Astrocyte (in vitro differentiated cells and primary cell): Measurements from ENCODE around the gene PAH.

Source experiments
- EZH2 ChIP-seq: IDR thresholded peaks from 2 replicates; pipeline ENCODE4 v1.6.1; 2012; ENCODE audit warnings: mild to moderate bottlenecking, low read length, inconsistent platforms; ENCODE audit not compliant: insufficient read depth
- TF ChIP-seq, protein P1 (sequence below): IDR thresholded peaks from 2 replicates; pipeline ENCODE4 v1.5.1; 2011; ENCODE audit warnings: low read depth, mild to moderate bottlenecking, inconsistent platforms, low read length, moderate library complexity; ENCODE audit not compliant: insufficient read depth

DNA sequence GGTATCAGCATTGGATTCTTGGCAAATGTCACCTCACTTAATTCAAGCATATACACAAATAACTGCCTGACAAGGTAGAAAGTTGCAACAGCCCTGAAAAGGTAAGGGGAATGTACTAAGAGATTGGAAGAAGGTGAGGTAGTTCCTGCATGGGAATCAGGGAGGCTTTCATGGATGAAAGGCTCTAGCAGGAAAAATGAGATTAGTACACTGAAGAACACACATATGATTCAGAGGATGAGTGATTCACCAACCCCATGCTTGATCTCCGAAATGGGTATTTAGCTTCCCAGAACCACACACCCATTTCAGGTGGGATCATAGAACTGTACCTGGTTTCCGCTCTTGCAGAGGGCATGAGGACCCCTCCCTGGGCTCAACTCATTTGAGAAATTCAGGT is 65.8 kb downstream of the PAH start:
- no peak for TF ChIP-seq EZH2
- TF ChIP-seq, protein P1, sequence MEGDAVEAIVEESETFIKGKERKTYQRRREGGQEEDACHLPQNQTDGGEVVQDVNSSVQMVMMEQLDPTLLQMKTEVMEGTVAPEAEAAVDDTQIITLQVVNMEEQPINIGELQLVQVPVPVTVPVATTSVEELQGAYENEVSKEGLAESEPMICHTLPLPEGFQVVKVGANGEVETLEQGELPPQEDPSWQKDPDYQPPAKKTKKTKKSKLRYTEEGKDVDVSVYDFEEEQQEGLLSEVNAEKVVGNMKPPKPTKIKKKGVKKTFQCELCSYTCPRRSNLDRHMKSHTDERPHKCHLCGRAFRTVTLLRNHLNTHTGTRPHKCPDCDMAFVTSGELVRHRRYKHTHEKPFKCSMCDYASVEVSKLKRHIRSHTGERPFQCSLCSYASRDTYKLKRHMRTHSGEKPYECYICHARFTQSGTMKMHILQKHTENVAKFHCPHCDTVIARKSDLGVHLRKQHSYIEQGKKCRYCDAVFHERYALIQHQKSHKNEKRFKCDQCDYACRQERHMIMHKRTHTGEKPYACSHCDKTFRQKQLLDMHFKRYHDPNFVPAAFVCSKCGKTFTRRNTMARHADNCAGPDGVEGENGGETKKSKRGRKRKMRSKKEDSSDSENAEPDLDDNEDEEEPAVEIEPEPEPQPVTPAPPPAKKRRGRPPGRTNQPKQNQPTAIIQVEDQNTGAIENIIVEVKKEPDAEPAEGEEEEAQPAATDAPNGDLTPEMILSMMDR, result no peak
